GM19193 (cell line): ENCODE measurements around the gene STK35.

Experiments
- POLR2A ChIP-seq: IDR thresholded peaks from 4 replicates; pipeline ENCODE4 v1.6.1; 2011; ENCODE audit not compliant: insufficient read depth, insufficient read length; ENCODE audit errors: extremely low read depth

Gene STK35

GRCh38 chr20:2153326-2153725 lies 51.7 kb downstream of the STK35 start:
- no peak for TF ChIP-seq POLR2A

DNA sequence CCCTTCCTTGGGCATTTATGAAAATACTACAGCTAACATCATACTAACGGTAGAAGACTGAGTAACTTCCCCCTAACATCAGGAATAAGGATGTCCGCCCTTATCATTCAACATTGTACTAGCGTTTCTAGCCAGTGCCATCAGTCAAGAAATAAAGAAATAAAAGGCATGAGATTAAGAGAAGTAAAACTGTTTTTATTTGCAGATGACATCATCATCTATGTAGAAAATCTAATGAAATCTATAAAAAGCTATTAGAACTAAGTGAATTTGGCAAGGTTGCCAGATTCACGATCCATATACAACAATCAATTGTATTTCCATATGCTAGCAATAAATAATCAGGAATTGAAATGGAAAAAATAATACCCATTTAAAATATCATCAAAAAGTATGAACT lies 54.6 kb downstream of the STK35 start:
- no peak for TF ChIP-seq POLR2A

- TF ChIP-seq POLR2A = no peak
Measured at GRCh38 chr20:2156666-2157624, 55.3 kb downstream of the STK35 start.

GRCh38 chr20:2162125-2162822 lies 60.6 kb downstream of the STK35 start:
- TF ChIP-seq POLR2A = no peak

- TF ChIP-seq POLR2A = no peak
Measured at GRCh38 chr20:2162823-2163166, 61.2 kb downstream of the STK35 start.

- no peak for TF ChIP-seq POLR2A
Measured at GRCh38 chr20:2163312-2163711, 61.7 kb downstream of the STK35 start.

DNA sequence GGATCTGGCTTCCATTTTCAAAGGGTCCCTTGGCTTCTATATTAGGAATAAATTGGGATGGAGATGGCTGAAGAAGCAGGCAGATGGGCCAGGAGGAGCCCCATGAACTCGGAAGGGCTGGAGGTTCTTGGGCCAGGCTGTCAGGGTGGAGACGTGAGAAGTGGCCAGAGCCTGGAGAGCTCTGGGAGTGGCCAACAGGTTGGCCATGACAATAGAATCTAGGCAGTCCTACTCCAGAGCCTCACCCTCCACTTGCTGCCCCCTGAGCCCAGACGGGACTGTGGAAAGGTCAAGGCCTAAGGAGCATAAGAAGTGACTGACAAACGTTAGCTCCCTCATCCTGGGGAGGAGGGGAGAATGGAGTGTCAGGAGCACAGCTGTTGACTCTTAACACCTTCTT lies 62.1 kb downstream of the STK35 start:
- TF ChIP-seq POLR2A = no peak

GRCh38 chr20:2164421-2164820 lies 62.8 kb downstream of the STK35 start:
- TF ChIP-seq POLR2A = no peak

DNA sequence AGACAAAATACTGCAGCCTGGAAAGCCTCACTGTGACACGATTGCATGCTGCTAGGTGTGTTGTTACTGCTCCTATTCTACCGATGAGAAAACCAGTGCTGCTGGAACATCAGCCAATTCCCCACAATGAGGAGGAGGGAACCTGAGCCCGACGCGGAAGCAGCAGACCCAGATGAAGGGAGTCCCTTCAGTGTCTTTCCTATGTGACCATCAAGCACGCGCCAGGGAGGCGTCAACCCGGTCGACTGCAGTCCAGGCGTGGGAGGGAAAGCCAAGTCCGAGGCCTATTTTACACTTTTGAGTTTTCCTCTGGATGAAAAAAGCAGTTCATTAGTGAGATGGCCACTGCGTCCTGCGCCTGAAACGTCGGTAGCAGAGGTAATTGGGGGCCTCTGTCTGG lies 63.3 kb downstream of the STK35 start:
- TF ChIP-seq POLR2A = no peak

DNA sequence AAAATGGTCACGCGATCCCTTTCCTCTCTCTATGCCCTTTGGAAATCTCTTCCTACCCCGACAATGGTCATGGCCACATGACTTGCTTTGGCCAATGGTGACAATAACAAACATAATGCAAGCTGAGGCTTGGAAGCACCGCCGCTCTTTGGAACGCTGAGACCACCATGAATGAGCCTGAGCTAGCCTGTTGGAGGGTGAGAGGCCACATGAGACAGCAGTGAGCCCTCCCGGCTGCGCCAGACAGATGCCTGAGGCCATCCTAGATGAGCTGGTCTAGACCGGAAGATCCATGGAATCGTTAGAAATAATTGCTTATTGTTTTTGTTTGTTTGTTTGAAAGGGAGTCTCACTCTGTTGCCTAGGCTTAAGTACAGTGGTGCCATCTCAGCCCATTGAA lies 64.2 kb downstream of the STK35 start:
- no peak for TF ChIP-seq POLR2A

GRCh38 chr20:2167112-2167511 lies 65.5 kb downstream of the STK35 start:
- TF ChIP-seq POLR2A = no peak

GRCh38 chr20:2168946-2169345 lies 67.3 kb downstream of the STK35 start:
- no peak for TF ChIP-seq POLR2A

GRCh38 chr20:2169456-2170088 lies 67.9 kb downstream of the STK35 start:
- TF ChIP-seq POLR2A = no peak

- no peak for TF ChIP-seq POLR2A
Measured at GRCh38 chr20:2170404-2170803, 68.8 kb downstream of the STK35 start.

DNA sequence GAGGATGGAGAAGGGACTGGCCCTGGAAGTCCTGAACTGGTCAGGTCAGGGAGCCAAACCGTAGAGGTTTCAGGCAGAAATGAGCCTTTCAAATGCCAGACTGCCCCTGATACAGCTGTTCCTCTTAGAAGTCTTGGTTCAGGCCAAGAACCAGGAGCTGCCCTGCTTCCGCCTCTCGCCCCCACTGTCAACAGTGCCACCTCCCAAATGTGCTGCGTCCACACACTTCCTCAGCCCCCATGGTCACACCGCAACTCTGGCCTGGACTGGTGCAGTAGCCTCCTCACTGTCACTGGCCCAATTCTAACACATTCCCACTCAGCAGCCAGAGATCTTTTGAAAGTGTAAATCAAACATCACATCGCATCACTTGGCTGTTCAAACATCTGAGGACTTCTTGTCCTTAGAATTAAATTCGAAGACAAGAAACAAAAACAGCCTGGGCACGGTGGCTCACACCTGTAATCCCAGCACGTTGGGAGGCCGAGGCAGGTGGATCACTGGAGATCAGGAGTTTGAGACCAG lies 69.7 kb downstream of the STK35 start:
- TF ChIP-seq POLR2A = no peak
